CD4-positive, alpha-beta T cell treated with Interleukin-6 at 100 ng/mL for 8 hours (primary cell): Measurements from ENCODE around the gene PHYH.
"Not testable (repeated sequence)": the region's sequence is repeated elsewhere in the genome, so short reads cannot be mapped to it uniquely, and the experiment has no call there.

Experiments used
- DNase-seq: peaks from one replicate; pipeline ENCODE4 v3.0.0-alpha.2; 2020; ENCODE audit warnings: mixed read lengths, low spot score

The PHYH gene

DNA sequence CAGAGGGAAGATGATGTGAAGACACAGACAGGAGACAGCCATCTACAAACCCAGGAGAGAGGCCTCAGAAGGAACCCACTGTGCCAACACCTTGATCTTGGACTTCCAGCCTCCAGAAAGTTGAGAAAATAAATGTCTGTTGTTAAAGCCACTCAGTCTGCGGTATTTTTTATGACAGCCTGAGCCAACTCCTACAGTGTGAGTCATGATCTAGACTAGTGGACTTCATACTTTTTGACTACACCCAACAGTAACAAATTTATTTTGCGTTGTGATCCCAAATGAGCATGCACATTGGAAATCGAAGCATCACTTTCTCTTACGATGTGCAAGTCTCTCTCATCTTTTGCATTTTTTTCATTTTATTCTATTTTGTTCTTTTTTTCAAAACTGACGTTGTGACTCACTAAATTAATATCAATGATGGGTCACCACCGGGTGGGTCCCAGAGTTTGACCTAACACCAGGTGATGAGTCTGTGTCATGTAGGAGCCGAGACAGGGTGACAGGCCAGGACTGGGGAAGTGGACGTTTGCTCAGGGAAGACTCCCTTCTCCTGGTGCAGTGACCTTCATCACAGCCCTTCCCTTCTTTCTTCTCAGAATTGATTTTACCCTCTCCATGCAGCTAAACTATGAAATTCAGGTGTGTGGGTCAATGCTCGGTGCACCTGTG lies 28.9 kb downstream of the PHYH start:
- no peak for DNase-seq

DNA sequence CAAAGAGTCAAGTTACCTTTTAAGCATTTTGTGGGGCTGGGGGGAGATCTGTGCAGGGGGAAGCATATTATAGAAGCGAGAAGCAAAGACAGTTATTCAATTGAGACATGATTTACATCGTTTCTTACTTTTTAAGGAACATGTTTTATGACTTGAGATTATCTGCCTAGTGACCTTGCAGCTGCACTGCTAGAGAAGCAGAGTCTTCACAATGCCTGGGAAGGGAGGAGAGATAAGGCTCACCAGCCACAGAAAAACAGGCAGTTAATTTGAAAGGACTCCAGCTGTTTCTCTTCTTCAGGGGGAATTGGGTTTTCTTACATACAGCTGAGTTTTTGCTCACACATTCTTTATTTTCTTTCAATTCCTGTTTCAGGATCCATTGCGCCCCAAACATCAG lies 31.0 kb downstream of the PHYH start:
- DNase-seq, result no peak

DNA sequence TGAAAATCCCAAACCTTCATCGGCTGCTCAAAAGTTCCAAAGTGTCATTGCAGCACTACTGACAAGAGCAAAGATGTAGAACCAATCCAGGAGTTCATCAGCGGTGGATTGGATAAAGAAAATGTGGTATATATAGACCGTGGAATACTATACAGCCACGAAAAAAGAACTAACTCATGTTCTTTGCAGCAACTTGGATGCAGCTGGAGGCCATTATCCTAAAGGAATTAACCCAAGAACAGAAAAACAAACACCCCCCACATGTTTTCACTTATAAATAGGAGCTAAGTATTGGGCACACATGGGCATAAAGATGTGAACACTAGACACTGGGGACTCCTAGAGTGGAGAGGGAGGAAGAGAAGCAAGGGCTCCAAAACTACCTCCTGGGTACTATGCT lies 31.6 kb downstream of the PHYH start:
- no peak for DNase-seq

GRCh38 chr10:13263591-13263990 lies 36.3 kb downstream of the PHYH start:
- DNase-seq, result no peak

DNA sequence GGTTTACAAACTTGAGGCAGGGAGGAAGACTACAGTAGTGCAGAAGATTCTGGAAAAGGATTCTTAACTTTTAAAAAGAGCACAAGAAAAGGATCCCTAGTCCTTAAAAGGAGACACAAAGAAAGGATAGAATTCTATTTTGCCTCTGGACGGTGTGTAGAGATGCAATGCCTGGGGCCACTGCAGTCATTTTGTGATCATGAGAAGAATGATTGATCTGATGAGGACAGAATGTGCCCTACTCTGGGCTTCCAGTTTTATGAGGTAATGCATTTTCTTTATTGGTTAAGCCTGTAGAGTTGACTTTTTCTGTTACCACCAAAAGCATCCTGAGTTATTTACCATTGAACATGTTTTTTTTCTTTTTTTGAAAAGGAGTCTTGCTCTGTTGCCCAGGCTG lies 37.4 kb downstream of the PHYH start:
- no peak for DNase-seq

- no peak for DNase-seq
These were observed 42.2 kb downstream of the PHYH start for GRCh38 chr10:13257621-13258140.

DNA sequence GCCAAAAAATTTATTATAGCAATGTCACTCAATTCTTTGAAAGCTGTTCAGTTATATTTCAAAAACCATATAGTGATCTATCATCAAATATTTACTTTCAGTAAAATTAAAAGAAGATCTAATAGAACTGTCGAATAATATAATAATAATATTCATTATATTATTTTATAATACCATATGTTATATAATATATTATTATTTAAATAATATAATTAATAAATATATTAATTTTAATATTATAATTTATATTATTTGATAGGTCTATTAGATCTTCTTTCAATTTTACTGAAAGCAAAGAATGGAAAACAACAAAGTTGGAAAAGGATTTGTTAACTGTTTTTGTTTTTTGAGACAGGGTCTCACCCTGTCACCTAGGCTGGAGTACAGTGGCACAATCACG lies 43.2 kb downstream of the PHYH start:
- DNase-seq, result no peak

- no peak for DNase-seq
These were observed 46.1 kb downstream of the PHYH start for GRCh38 chr10:13253726-13254125.

GRCh38 chr10:13247784-13248183 lies 52.1 kb downstream of the PHYH start:
- DNase-seq, result no peak

GRCh38 chr10:13247246-13247645 lies 52.6 kb downstream of the PHYH start:
- DNase-seq, result no peak

DNA sequence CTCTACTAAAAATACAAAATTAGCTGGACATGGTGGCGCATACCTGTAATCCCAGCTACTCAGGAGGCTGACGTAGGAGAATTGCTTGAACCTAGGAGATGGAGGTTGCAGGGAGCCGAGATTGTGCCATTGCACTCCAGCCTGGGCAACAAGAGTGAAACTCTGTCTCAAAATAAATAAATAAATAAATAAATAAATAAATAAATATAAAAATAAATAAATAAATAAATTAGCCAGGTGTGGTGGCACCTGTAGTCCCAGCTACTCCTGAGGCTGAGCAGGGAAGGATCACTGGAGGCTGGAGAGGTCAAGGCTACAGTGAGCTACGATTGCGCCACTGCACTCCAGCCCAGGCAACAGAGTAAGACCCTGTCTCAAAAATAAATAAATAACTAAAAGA lies 57.6 kb downstream of the PHYH start:
- not testable (repeated sequence) for DNase-seq

DNA sequence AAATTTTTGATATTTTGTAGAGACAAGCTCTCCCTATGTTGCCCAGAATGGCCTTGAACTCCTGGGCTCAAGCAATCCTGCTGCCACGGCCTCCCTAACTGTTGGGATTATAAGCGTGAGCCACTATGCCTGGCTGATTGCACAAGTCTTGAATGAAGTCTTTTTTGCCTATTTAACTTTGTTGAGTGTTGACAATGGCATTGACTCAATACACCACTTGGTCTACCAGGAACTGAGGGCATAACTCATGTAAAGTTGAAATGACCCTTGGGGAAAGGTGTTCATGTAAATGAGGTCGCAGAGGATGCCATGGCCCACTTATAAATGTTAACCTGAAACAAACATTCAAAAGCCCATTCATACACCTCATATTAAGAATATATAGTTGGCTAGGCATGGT lies 58.3 kb downstream of the PHYH start:
- DNase-seq, result no peak

GRCh38 chr10:13239923-13240322 lies 59.9 kb downstream of the PHYH start:
- DNase-seq, result no peak

- no peak for DNase-seq
These were observed 61.4 kb downstream of the PHYH start for GRCh38 chr10:13238271-13239077.

DNA sequence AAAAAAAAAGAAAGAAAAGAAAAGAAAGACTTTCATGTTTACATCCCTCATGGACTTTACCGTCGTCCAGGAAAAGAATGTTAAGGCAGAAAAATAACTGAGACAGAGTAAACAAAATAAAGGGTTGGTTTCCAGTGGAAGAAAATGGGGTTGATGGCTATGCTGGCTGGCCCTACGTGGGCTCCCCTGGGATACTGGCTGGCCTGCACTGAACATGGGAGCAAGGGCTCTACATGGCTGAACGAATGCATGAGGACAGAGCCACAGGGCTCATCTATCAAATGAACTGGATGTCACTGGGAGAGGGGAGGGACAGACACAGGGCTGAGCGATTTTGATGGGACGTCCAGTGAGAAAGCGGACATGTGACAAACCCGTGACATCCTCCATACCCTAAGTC lies 63.2 kb downstream of the PHYH start:
- DNase-seq, result no peak

GRCh38 chr10:13234736-13235135 lies 65.1 kb downstream of the PHYH start:
- DNase-seq, result not testable (repeated sequence)

DNA sequence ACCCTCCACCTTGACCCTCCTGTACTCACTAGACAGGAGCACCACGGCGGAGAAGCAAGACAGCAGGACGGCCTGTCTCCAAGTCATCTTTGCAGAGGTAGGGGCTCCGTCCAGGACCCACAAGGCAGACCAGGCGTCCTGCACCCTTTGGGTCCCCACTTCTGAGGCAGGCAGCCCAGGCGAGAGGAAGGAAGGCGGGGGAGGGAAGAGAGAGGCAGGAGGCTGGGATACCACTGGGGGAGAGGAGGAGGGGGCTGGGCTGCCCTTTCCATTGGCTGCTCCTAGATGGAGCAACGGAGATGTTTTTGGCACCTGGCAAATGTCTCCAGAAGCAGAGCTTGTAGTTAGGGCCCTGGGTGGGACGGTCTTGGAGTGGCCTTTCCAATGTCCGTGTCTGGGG lies 65.7 kb downstream of the PHYH start, which contains the start of gene UCMA:
UCMA (minus strand) TSS at position 203 of the 400 bp plus-strand sequence; CDS start at position 87, 116 bp downstream.
- no peak for DNase-seq

DNA sequence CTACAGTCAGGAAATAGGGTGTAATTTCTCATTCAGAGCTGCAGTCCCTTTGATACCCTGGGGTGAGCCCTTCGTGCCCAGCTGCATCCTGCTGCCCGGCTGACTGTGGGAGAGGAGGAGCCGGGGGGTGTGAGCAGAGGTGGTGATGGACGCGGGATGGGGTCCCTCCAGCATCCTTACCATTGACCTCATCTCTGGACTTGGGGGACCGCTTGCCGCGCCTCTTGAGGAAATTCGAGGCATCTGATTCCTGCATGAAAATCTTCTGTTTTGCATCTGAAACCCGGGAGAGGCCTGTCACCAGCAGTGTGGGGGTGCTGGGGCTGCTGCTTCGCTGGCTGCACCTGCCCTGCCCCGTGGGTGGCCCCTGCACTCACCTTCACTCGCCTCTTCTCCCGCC lies 66.5 kb downstream of the PHYH start:
- DNase-seq, result no peak

GRCh38 chr10:13231808-13232207 lies 68.1 kb downstream of the PHYH start:
- DNase-seq, result no peak

DNA sequence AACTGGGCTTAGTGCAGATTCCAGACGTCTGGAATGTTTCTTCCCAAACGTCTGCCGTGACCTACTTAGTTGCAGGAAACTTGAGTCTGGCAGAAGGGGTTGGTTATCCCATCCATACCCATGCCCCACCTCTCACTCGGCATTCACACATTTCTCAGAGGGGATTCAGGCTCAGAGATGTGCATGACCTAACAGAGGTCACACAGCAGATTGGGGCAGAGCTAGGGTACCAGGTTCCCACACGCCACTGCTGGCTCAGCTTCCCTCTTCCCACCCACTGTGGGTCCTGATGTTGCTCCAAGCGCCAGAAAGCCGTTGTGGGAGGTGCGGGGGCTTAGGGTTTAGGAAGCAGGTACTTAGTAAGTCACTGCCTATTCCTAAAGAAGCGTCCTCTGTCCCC lies 68.7 kb downstream of the PHYH start:
- DNase-seq, result no peak
